Nephron progenitor cell (in vitro differentiated cells): ENCODE results near the gene KCNH8.
A peak's percentile ranks its signal among the peaks of the same experiment; 100 is the strongest.

Experiments used
- DNase-seq: peaks from one replicate; pipeline ENCODE4 v3.0.0; 2021
- H3K27ac Mint-ChIP-seq: 2 replicates; pipeline ENCODE4 v1.8.0; 2021; ENCODE audit warnings: mild to moderate bottlenecking, moderate library complexity, mixed read lengths
- H3K27me3 Mint-ChIP-seq: 2 replicates; pipeline ENCODE4 v1.8.0; 2021; ENCODE audit warnings: mild to moderate bottlenecking, low read depth, mixed read lengths; ENCODE audit not compliant: poor library complexity
- H3K36me3 Mint-ChIP-seq: 2 replicates; pipeline ENCODE4 v1.8.0; 2021; ENCODE audit warnings: low read depth, mixed read lengths
- H3K4me1 Mint-ChIP-seq: 2 replicates; pipeline ENCODE4 v1.8.0; 2021; ENCODE audit warnings: mixed read lengths
- H3K4me3 Mint-ChIP-seq: 2 replicates; pipeline ENCODE4 v1.8.0; 2021; ENCODE audit warnings: mild to moderate bottlenecking, moderate library complexity, mixed read lengths
- H3K9me3 Mint-ChIP-seq: 2 replicates; pipeline ENCODE4 v1.8.0; 2021; ENCODE audit warnings: mild to moderate bottlenecking, moderate library complexity, mixed read lengths
- TF ChIP-seq, protein P1 (sequence below): fragments of 200-600 bp; sonication (generic); IDR thresholded peaks from 2 replicates; pipeline ENCODE4 v1.5.0; 2021; ENCODE audit warnings: antibody characterized with exemption

Gene KCNH8

DNA sequence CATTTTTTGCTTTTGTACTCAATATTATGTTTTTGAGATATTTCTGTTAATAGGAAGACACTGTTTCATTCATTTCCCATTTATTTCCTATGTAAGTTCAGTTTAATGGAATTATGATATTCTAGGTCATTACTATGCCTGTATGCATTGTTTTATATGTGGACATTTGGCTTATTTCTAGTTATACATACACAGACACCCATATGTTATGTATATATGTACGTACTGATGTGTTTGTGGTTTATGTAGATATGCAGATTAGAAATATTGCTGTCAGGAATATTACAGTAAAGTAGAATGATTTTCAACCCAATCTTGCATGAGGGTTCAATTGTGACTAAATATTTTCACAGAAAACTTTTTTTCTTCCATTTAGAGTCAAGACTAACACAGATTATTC is 190.5 kb downstream of the KCNH8 start:
- no peaks in the 10 kb centered on the region for H3K9me3 Mint-ChIP-seq
- TF ChIP-seq, protein P1, sequence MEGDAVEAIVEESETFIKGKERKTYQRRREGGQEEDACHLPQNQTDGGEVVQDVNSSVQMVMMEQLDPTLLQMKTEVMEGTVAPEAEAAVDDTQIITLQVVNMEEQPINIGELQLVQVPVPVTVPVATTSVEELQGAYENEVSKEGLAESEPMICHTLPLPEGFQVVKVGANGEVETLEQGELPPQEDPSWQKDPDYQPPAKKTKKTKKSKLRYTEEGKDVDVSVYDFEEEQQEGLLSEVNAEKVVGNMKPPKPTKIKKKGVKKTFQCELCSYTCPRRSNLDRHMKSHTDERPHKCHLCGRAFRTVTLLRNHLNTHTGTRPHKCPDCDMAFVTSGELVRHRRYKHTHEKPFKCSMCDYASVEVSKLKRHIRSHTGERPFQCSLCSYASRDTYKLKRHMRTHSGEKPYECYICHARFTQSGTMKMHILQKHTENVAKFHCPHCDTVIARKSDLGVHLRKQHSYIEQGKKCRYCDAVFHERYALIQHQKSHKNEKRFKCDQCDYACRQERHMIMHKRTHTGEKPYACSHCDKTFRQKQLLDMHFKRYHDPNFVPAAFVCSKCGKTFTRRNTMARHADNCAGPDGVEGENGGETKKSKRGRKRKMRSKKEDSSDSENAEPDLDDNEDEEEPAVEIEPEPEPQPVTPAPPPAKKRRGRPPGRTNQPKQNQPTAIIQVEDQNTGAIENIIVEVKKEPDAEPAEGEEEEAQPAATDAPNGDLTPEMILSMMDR = no peak
- peaks cover 9% of the 10 kb centered on the region for H3K4me1 Mint-ChIP-seq
- H3K36me3 Mint-ChIP-seq = no peaks in the 10 kb centered on the region
- H3K4me3 Mint-ChIP-seq = no peak overlapping the region
- no peaks in the 10 kb centered on the region for H3K27me3 Mint-ChIP-seq
- no peak overlapping the region for H3K27ac Mint-ChIP-seq
- no peak for DNase-seq

DNA sequence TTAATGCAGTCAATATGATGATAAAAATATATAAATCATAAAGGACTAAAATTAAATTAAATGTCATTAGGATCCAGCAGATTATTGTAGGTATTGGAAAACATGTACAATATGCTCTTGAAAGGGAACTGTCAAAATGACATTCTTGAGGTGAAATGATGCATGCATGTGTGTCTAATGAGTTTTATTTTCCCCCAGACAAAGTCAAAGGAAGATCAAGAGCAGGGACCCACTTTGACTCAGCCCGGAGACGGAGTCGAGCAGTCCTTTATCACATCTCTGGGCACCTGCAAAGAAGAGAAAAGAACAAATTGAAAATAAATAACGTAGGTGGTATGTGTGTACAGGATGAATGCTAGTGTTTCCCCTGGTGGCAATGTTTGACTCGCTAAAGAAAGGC is 194.1 kb downstream of the KCNH8 start:
- no peak for DNase-seq
- no peak overlapping the region for H3K4me3 Mint-ChIP-seq

DNA sequence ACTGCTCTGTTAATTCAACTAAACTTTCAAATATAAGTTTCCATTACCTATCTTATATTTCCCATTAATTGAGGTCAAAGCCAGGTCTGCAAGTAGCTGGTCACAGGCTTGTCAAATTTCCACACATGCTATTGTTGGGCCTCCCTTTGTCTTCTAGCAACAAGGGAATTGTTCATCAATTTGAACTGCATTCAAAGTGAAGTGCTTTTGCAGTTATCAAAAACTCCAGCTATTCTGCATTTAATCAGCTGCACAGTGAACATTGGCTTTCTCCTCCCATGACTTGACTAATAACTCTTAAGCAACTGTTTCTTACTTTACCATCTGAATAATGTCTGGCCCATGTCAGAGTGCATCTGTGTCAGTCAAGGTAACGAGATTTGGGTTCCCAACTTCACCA is 198.4 kb downstream of the KCNH8 start:
- H3K9me3 Mint-ChIP-seq = peaks cover 5% of the 10 kb centered on the region
- TF ChIP-seq, protein P1 = no peak
- H3K27ac Mint-ChIP-seq = no peak overlapping the region
- no peak for DNase-seq
- no peak overlapping the region for H3K4me3 Mint-ChIP-seq
- no peaks in the 10 kb centered on the region for H3K27me3 Mint-ChIP-seq
- peaks cover 7% of the 10 kb centered on the region for H3K4me1 Mint-ChIP-seq
- no peaks in the 10 kb centered on the region for H3K36me3 Mint-ChIP-seq

More for the DNA sequence above, 194.1 kb downstream of the KCNH8 start:
- H3K27ac Mint-ChIP-seq = no peak overlapping the region
- no peaks in the 10 kb centered on the region for H3K9me3 Mint-ChIP-seq
- TF ChIP-seq, protein P1 = no peak
- no peaks in the 10 kb centered on the region for H3K36me3 Mint-ChIP-seq
- H3K27me3 Mint-ChIP-seq = no peaks in the 10 kb centered on the region
- peaks cover 9% of the 10 kb centered on the region for H3K4me1 Mint-ChIP-seq

DNA sequence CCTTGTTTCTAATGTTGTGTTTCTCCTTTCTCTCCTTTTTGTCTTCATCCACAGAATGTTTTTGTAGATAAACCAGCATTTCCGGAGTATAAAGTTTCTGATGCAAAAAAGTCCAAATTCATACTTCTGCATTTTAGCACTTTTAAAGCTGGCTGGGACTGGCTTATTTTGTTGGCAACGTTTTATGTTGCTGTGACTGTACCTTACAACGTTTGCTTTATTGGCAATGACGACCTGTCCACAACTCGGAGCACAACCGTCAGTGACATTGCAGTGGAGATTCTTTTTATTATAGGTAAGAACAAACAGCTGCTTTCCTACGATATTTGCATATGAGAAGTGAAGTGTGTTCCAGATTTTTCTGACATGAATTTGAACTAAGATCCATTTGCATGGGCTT is 199.4 kb downstream of the KCNH8 start:
- Mint-ChIP-seq H3K27ac (no peak overlapping the region), H3K9me3 (peaks cover 9% of the 10 kb centered on the region), H3K36me3 (no peaks in the 10 kb centered on the region), H3K4me1 (peaks cover 7% of the 10 kb centered on the region), H3K27me3 (no peaks in the 10 kb centered on the region), H3K4me3 (no peak overlapping the region)
- TF ChIP-seq, protein P1 = no peak
- DNase-seq = no peak

- Mint-ChIP-seq H3K27ac (no peak overlapping the region), H3K36me3 (no peaks in the 10 kb centered on the region), H3K27me3 (no peaks in the 10 kb centered on the region), H3K4me1 (peaks cover 7% of the 10 kb centered on the region), H3K4me3 (no peak overlapping the region), H3K9me3 (peaks cover 15% of the 10 kb centered on the region)
- TF ChIP-seq, protein P1 = no peak
- no peak for DNase-seq
Observed at GRCh38 chr3:19348500-19348899, 200.2 kb downstream of the KCNH8 start.

DNA sequence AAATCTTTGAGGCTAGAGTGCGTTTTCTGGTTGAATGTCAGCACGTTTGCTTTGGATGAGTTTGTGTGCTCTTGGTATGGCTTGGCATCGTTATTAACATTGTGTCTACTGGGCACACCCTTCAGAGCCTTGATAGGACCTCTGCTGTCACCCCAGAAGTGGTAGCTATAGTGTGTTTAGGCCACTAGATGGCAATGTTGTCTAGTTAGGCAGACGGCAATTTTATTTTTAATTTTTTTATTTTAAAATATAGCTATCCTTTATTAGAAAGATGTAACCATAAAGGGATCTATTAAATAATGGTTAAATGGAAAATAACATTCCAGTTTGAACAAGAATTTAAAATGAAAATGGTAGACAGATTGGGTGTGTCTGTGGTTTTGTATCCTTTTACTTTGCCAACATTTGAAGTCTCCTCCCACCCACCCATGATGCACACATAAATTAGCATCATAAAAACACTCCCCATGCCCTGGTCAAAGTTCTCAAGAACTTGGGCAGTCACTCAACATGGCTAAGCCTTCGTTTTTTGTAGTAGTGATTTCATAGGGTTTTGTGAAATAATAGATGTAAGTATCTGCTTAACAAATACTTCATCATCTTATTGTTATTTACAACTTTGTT is 200.7 kb downstream of the KCNH8 start:
- peak; percentile 11 for DNase-seq
- Mint-ChIP-seq H3K27ac (no peak overlapping the region), H3K9me3 (peaks cover 21% of the 10 kb centered on the region)

More for the DNA sequence above, 200.7 kb downstream of the KCNH8 start:
- TF ChIP-seq, protein P1 = peak; percentile 63
- Mint-ChIP-seq H3K4me3 (no peak overlapping the region), H3K4me1 (peaks cover 7% of the 10 kb centered on the region), H3K27me3 (no peaks in the 10 kb centered on the region), H3K36me3 (no peaks in the 10 kb centered on the region)
